ELF-1 (cell line): ENCODE measurements around the gene TMEM240.
"Not testable (repeated sequence)": the region's sequence is repeated elsewhere in the genome, so short reads cannot be mapped to it uniquely, and the experiment has no call there.

Experiments used
- DNase-seq: peaks from one replicate; pipeline ENCODE4 v3.0.0-alpha.2; 2016; ENCODE audit warnings: low read depth, low spot score

Gene TMEM240

GRCh38 chr1:1557688-1558087, 17.3 kb upstream of the TMEM240 start:
- not testable (repeated sequence) for DNase-seq

- DNase-seq, result not testable (repeated sequence)
These were observed 16.5 kb upstream of the TMEM240 start for GRCh38 chr1:1556961-1557360.

- DNase-seq, result no peak
These were observed 16.1 kb upstream of the TMEM240 start for GRCh38 chr1:1556505-1556904.

DNA sequence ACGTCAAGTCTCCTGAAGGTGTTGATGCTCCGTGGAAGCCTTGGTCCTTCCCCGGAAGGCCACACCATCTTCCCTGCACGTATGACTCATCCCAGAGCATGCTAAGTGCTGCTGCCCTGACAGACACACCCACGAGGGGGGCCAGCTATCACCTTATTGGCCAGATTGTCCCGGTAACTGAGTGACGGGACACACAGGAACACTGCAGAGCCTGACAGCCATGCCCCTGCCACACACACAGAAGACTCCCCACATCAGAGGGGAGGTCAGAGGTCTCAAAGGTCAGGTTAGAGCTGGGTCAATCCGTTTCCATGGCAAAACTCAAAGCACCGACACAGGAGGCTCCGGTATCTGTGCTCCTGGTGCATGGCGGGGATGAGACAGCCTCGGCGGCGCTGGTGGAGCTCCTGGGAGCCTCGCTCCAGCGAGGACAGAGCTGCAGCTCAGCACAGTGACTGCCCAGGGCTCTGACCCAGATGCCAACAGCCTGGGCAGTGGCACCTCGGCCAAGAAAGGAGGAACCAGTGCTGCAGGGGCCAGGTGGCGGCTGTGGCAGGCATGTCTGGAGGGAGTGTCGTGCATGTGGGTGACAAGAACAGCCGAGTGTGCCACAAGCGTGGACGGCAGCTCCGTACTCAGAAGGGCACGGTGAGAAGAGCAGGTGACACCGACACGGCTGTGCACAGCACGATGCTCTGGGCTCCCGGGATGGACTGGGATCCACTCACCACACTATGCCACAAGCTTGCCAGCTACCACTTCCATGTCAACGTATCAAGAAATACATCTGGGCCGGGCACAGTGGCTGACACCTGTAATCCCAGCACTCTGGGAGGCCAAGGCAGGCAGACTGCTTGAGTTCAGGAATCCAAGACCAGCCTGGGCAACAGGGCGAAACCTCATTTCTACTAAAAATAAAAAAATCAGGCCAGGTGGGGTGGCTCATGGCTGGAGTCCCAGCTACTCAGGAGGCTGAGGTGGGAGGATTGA, 14.8 kb upstream of the TMEM240 start:
- peak; percentile 63 for DNase-seq

- DNase-seq, result no peak
These were observed 14.1 kb upstream of the TMEM240 start for GRCh38 chr1:1554550-1554925.

- DNase-seq, result no peak
These were observed 13.5 kb upstream of the TMEM240 start for GRCh38 chr1:1553821-1554494.

- DNase-seq, result no peak
These were observed 11.8 kb upstream of the TMEM240 start for GRCh38 chr1:1552263-1552639.

GRCh38 chr1:1551524-1552262, 11.3 kb upstream of the TMEM240 start:
- DNase-seq, result no peak

GRCh38 chr1:1550591-1551432, 10.4 kb upstream of the TMEM240 start:
- DNase-seq, result peak; percentile 63

DNA sequence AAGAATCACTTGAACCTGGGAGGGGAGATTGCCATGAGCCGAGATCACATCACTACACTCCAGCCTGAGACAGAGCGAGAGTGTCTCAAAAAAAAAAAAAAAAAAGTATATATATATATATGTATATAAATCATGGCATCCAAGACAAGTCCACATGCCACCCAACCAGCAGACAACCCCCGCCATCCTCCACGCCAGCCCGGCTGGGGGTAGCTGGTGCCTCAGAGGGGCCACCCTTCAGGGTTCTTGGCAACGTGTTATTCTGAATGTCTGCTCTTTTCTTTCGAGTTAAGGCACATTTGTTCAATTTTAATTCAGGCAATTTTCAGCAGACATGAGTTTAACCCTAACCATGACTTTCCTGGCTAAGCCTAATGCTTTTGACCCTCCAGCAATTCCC, 9.7 kb upstream of the TMEM240 start:
- DNase-seq, result no peak

DNA sequence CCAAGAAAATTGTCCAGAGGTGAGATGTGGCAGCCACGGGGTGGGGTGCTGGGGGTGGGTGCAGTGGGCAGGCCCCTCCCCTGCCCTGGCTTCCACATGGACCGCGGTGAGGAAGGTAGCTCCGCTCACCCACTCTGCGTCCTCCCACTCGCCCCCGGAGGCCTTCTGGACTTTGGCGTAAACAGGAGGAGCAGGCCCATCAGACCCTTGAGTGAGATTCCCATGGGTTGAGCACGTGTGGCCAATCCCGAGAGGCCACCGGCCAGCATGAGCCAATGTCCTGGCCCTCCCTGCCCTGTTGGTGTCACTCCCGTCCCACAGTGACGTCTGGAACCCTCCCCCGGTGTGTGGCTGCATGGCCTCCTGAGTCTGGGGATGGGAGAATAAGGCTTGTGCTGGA, 8.2 kb upstream of the TMEM240 start:
- DNase-seq, result no peak

DNA sequence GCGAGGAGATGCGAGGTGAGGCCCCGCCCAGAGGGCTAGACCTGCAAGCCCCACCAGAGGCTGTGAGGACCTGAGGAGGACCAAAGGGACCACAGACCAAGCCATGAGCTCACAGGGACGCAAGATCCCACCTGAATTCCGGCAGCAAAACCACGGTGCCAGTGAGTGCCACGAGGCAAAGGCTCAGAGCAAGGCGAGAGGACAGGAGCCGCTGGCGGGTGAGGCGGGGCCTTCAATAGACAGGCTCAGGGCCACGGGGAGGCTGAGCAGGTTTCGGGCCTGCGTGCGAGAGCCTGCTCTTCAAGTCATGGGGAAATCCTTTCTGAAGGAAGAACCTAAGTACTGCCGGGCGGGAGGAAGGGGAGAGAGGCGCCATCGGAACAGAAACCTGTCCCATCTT, 7.1 kb upstream of the TMEM240 start:
- DNase-seq, result no peak

GRCh38 chr1:1547011-1547410, 6.6 kb upstream of the TMEM240 start:
- no peak for DNase-seq

DNA sequence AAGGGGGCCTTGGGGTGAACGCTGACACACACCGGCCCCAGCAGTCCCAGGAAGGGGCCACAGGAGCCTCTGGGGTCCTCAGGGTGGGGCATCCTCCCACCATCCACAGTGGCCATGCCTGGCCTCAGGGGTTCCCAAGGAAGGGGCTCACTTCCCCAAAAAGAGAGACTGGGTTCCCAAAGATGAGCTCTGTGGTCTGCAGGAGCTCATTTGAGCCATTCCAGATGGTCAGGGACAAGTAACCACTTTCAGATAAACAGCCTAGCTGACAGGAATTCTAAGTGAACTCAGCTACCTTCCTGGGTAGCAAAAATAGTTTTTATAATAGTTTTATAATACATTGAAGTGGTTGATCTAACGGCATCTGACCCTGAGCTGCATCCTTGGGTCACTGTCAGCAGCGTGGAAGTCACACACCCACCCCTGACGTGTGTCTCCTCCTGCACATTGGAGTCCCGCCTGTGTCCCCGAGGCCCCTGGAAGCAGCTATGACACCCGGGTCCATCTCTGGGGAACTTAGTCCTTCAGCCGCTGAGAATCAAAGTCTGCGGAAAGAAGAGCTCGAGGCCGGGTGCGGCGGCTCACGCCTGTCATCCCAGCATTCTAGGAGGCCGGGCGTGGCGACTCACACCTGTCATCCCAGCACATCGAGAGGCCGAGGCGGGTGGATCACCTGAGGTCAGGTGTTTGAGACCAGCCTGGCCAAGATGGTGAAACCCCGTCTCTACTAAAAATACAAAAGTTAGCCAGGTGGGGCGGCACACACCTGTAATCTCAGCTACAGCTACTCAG, 5.7 kb upstream of the TMEM240 start:
- DNase-seq, result no peak

- DNase-seq, result no peak
These were observed 4.1 kb upstream of the TMEM240 start for GRCh38 chr1:1544544-1544943.

GRCh38 chr1:1543706-1544099, 3.3 kb upstream of the TMEM240 start:
- no peak for DNase-seq

DNA sequence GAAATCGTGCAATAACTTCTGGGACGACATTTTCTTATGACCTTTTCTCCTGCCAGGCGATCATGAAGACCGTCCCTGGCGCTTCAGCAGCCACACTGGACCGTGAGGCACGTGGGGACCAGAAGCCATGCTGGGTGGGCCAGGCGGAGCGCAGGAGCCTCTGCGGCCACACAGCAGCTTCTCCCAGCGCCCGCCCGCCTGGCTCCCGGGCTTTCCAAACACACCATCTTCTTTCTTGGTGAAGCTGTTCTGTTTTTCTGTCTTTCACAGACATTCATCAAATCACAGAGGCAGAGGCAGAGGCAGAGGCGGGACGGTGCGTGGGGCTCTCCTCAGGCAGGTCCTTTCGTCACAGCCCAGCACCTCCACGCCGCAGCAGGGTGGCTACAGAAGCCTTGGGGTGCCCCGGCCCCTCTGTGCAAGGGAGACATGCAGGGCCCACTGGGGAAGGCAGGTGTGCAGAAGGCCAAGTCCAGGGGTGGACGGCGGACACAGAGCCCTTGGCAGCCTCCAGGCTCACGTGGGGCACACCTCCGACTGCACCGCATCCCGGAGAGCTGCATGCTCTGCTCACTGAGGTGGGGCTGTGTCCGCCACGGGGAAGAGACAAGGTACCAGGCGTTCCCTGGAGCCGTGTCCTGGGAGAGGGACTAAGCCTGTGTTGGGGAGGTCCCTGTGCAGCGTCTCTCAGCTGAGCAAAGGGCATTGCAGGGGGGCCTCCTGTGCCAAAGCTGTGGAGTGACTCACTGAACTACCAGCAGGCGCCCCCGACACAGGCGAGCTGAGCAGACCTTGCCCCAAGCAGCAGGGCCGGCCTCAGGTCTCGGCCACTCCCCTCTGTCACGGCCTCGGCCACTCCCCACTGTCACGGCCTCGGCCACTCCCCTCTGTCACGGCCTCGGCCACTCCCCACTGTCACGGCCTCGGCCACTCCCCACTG, 2.6 kb upstream of the TMEM240 start:
- no peak for DNase-seq

DNA sequence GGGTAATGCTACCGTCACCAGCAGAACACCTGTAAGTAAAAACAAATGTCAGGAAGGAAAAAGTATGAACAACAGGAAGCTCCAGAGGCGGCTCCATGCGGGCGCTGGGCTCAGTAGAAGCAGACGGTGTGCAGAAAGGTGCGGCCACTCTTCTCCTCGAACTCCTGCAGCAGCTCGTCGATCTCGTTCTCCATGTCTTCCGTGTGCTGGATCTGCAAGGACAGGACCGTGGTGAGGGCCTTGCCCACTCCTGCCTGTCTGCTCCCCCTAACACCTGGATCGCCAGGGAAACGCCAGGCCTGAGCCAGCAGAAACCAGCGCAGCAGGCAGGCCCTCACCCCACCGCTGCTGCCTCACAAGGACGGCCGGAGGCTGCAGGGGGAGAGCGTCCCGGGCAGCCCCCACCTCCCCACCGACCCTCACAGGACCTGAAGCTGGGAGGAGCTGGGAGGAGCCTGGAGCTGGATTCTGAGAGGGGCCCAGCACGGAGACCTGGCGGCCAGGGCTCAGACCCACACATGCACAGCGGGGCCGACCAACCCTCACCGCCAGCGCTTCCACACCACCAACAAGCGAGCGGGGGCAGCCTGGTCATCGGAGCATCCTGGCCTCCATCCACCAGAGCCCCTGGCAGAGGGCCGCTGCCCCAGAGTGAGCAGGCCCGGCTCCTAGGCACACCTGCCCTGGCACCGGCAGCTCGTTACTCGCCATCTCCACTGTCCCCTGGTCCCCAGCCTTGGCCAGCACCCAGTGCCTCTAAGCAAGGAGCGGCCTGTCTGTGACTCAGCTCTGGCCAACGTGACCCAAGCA, 1.7 kb upstream of the TMEM240 start:
- no peak for DNase-seq
